Breast epithelium (tissue), 3 donors: Measurements from ENCODE around the gene FAT4.
A peak's percentile ranks its signal among the peaks of the same experiment; 100 is the strongest.

Source experiments
- CTCF ChIP-seq, 3 donors: fragments of 450-650 bp; IDR thresholded peaks; one replicate each; pipeline ENCODE4 v1.5.1; 2016 to 2017; ENCODE audit warnings: antibody characterized with exemption in 3 of 3, mild to moderate bottlenecking in 3 of 3, moderate library complexity in 3 of 3
- POLR2A ChIP-seq: fragments of 450-650 bp; IDR thresholded peaks from one replicate; pipeline ENCODE4 v1.6.1; 2016; ENCODE audit warnings: antibody characterized with exemption, mild to moderate bottlenecking, moderate library complexity
- POLR2AphosphoS5 ChIP-seq, 3 donors: sonication (generic); formaldehyde crosslinking; IDR thresholded peaks; one replicate each; pipeline ENCODE4 v1.6.1; 2017; ENCODE audit warnings: antibody characterized with exemption in 3 of 3

DNA sequence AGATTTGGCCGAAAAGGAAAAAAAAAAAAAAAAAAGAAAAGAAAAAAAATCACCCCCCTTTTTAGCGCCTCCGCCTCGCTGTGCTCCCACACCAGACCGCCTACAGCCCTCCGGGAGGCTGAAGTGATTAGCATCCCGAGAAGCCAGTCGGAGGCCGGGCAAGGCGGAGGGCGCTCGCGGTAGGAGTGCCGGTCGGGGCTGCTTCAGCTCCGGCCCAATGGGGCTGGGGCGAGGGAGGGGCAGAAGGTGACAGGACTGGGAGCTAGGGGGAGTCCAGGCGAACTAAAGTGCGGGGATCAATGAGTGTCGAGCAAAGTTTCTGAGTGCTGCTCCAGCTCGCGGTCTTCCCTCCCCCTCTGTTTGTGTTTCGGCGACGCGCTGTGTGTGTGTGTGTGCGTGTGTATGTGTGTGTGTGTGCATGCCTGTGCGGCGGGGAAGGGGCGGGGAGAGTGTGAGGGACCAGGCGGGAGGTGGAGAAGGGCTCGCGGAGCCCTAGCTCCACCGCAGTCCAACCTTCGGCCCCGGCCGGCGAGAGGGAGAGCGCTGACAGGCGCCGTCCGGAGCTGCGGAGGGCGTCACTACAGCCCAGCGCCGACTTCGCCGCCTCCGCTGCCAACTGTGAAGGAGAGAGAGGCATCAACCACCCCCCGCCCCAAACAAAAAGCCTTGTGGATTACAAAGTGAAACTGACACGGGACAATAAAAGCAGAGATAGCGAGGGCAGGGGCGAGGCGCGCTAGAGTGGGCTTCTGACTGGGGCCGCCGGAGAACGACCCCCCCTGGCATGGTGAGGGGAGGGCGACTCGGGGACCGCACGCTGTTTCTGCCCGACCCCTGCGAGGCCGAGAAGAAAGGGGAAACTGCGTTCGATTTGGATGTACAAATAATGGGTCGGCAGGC, at the start of gene FAT4:
- TF ChIP-seq POLR2A (peak; percentile 23), CTCF (IDR thresholded peaks at IDR 0.05) (peak in 1 of 3 donors; percentile 9), POLR2AphosphoS5 (IDR thresholded peaks at IDR 0.05) (peak in 2 of 3 donors; percentile 55 to 64)
